SIG-M5 treated with dmso at 0.1 percent for 504 hours (cell line): ENCODE data around the gene EARS2.
"Not testable (repeated sequence)": the region's sequence is repeated elsewhere in the genome, so short reads cannot be mapped to it uniquely, and the experiment has no call there.

Experiments used
- DNase-seq: peaks from one replicate; lab custom pipeline; 2025; ENCODE audit not compliant: unreplicated experiment; lab: John Stamatoyannopoulos, UW

The EARS2 gene

GRCh38 chr16:23528644-23529310 lies 28.4 kb downstream of the EARS2 start:
- DNase-seq = no peak

DNA sequence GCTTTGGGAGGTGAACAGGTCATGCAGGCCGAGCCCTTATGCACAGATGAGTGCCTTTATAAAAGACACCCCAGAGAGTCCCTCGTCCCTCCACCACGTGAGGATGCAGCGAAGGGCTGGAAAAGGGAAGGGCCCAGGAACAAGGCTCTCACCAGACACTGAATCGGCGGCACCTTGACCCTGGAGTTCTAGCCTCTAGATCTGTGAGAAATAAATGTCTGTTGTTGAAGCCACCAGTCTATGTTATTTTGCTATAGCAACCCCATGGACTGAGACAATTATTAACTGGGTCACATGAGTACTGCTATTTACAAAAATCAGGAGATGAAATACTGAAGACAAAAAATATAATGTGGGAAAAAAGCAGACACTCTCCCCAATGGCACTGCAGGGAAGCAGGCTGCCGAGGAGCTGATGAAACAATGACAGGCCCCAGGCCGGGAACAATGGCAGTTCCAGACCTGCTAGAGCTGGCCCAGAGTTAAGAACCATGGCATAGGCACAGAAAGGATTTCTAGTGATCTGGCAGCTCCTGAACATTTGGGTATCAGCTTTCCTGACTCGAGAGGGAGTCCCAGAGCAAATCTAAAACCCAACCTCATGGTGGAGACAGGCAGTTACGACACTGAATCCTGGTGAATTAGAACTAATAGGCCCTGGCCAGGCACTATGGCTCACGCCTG lies 29.0 kb downstream of the EARS2 start:
- DNase-seq = no peak

DNA sequence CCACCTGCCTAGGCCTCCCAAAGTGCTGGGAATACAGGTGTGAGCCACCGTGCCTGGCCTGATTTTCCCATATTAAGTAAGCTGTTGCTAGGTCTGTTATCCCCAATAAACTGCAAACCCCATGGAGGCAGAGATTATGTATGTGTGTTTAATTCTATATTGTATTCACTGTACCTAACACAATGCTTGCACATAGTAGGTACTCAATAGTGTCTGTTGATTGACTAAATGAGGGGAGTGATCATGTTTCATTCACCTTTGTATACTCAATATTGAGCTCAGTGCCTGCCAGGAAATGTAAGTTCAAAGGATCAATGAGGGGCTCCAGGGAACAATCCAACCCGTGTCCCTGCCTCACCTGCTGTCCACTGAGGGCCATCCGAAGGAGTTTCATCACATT lies 32.3 kb downstream of the EARS2 start:
- DNase-seq = no peak

DNA sequence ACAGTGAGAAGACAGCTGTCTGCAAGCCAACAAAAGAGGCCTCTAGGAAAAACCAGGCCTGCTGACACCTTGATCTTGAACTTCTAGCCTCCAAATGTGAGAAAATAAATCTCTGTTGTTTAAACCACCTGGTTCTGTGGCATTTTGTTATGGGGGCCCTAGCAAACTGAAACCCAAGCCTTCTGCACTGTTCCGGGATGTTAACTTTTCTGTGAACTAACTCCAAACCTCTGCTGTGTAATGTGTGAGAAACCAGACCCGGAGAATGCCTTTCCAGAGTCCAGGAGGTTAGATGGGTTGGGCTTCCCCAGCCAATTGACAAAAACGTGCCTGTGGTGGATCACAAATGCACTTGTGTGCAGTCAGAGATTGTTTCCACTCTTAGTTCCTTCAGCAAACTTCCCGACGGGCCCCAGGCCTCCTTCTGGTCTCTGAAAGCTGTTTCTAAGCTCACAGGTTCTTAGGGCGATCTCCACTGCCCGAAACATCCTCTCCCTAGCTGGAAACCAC lies 33.2 kb downstream of the EARS2 start:
- no peak for DNase-seq

DNA sequence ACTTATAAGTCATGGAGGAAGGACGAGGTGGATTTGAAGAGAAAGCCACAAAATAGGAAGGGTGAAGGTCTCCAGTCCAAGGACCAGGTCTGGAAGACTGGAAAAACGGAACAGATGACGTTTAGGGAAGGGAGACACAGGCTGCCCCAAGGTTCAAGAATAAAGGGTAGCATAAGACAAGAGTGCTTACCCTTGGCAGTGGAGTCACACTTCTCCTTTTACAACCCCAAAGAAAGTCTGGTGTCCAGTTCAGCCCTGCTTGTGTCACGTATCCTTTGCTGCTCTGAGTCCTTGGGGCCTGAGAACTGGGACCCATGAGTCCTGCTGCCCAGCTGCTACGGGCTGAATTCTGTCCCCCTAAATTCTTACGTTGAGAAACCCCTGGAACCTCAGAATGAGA lies 33.8 kb downstream of the EARS2 start:
- no peak for DNase-seq

DNA sequence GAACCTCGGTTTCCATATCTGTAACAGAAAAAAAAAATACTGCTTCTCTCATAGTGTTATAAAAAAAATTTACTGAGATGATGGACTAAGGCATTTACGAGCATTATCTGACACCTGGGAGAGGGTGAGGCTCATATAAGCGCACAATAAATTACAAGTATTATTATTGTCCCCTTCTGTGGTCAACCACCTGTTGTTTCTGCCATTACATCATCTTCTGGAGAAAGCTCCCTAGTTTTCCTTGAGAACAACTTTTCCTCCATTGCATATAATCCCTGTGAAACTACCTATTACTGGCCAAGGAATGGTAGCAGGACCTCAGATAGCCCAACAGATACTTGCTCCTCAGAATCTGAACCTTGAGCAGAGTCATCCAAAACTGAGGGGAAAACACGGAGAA lies 35.2 kb downstream of the EARS2 start:
- DNase-seq = no peak

DNA sequence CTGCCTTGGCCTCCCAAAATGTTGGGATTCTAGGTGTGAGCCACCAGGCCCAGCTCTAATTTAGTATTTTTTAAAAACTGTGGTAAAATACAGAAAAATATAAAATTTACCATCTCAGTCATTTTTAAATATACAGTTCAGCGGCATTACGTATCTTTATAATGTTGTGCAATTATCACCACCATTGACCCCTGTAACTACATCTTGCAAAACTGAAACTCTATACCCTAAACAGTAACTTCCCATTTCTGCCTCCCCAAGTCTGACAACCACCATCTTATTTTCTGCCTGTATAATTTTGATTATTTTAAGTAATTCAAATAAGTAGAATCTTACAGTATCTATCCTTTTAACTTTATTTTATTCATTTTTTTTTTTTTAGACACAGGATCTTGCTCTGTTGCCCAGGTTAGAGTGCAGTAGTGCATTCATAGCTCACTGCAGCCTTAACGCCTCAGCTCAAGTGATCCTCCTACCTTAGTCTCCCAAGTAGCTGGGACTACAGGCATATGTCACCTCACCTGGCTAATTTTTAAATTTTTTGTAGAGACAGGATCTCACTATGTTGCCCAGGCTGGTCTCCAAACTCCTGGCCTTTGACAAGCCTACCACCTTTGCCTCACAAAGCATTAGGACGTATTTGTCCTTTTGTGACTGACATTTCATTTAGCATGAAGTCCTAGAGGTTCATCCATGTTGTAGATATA lies 36.0 kb downstream of the EARS2 start:
- DNase-seq = peak; percentile 95

DNA sequence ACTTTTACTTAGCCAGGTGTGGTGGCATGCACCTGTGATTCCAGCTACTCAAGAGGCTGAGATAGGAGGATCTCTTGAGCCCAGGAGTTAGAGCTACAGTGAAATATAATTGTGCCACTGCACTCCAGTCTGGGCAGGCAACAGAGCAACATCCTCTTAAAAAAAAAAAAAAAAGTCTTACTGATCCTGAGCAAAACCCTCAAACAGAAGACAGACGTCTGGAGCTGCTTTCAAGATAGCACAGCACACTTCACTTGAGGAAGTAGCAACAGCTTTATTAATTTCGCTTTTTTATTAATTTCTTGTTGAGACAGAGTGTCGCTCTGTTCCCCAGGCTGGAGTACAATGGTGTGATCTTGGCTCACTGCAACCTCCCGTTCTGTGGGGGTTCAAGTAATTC lies 36.6 kb downstream of the EARS2 start:
- peak; percentile 58 for DNase-seq

- no peak for DNase-seq
Measured at GRCh38 chr16:23519282-23519681, 37.9 kb downstream of the EARS2 start.

DNA sequence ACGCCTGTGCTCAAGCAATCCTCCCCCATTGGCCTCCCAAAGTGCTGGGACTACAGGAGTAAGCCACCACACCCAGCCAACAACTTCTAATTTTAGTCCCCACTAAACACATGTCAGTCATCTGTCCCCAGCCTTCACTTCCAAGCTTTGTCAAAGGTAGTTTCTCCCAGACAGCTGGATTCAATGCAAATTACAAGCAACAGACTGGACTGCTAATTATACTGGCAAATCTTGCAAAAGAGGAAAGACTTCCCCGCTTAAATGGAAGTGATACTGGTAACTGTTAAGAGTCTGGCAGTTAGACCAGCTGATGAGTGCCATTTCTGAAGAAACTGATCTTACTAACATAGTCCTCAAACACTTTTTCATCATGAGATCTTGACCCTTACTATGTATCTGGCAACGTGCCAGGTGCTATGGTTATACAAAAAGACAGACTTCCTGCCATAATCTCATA lies 38.7 kb downstream of the EARS2 start:
- DNase-seq = peak; percentile 94

DNA sequence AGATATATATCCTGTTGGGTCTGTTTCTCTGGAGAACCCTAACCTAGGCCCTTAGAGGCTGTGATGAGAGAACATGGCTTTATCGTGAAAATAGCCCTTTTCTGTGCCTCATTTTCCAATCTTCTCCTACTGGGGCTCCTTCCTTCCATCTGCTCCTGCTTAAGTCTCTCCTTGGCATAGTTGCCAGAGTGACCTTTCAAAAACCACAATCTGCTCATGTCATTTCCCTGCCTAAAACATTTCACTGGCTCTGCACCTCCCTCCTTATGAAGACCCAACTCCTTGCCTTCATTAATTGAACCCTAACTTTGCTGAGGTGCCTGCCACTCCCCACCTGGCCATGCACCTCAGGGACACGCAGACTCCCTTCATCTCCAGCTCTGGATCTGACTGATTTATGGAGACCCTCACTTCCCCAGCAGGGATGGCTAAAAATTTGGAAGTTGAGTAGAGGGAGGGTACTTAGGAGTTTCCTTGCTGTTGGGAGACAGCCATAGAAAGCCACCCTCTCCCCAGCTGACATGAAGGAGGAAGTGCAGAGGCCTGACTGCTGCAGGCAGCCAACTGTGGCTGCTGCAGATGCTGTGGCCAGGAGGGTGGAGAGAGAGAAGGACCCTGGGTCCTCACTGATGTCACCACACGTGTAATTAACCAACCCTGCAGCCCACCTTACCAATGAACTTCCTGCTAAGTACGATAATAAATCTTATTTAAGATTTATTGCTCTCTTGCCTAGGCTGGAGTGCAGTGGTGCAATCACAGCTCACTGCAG lies 40.6 kb downstream of the EARS2 start:
- peak; percentile 23 for DNase-seq

- DNase-seq = no peak
Measured at GRCh38 chr16:23515881-23516280, 41.3 kb downstream of the EARS2 start.

GRCh38 chr16:23514381-23515152 lies 42.6 kb downstream of the EARS2 start:
- no peak for DNase-seq

- no peak for DNase-seq
Measured at GRCh38 chr16:23512168-23512695, 44.9 kb downstream of the EARS2 start.

GRCh38 chr16:23511731-23512130 lies 45.4 kb downstream of the EARS2 start:
- no peak for DNase-seq

GRCh38 chr16:23510915-23511270 lies 46.3 kb downstream of the EARS2 start:
- not testable (repeated sequence) for DNase-seq

DNA sequence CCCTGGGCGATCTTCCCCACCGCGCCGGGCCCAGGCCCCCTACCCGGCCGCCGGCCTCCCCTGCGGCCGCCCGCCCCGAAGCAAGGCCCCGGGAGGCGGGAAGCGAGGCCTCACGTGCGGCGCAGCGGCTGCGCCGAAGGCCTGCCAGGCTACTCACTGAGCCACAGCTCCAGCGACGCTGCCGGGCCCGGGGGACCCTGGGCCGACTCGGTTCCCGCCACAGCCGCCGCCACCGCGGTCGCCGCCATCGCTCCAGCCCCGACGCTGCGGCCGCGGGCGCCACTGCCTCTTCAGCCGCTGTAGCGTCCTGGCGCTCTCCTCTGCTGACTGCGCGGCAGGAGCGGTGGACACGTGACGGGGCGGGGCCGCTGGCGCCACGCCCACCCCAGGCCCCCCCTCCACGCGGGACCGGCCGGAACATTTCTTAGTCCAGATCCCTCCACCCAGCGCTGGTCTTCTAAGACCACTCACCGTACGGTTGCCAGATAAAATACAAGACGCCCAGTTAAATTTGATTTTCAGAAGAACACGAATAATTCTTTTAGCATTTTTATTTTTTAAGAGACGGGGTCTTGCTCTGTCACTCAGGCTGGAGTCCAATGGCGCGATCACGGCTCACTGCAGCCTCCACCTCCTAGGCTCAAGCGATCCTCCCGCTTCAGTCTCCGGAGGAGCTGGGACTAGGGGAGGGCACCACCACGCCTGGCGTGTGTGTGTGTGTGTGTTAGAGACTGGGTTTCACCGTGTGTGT lies 46.8 kb downstream of the EARS2 start, which contains the start of gene GGA2:
Gene GGA2 (minus strand): TSS at position 331 of the 751 bp plus-strand sequence. CDS start 83 bp downstream, at position 248.
- peak; percentile 76 for DNase-seq

DNA sequence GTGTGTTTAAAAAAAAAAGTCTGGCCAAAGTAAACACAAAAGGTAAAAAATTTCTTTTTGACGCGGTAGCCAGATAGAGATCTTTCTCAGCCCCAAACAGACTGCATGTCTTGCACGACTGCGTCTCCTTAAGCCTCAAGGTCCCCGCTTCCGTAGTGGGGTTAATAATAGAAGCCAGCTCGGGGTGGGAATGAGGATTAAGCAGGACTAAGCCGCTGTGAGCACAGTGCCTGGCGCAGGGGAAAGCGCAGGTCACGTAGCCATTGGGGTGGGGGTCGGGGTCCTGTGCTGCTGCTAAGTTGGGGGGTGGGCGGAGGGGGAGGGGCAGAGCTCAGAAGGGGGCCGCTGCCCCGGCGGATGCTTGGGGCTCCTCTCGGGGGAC lies 47.4 kb downstream of the EARS2 start:
- DNase-seq = peak; percentile 47

DNA sequence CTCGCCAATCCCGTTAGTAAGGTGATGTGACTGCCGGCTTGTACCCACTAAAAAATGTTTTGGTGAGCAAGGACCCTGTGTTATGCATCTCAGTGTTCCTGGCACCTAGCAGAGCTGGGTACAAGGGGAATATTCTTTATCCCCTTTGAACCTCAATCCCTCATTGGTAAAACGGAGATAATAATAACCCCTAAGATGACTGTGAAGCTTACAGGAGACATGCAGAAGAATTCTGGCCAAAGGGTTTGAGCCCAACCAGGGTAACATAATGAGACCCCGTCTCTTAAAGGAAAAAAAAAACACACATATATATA lies 47.8 kb downstream of the EARS2 start:
- no peak for DNase-seq
